HG02981 (cell line): ENCODE results near the gene SERPINE3.

Experiments used
- ATAC-seq: cut with Tn5 transposase; IDR thresholded peaks from one replicate; pipeline ENCODE4 v1.9.1; 2021; ENCODE audit warnings: mild to moderate bottlenecking, moderate library complexity; ENCODE audit not compliant: unreplicated experiment

Gene SERPINE3

DNA sequence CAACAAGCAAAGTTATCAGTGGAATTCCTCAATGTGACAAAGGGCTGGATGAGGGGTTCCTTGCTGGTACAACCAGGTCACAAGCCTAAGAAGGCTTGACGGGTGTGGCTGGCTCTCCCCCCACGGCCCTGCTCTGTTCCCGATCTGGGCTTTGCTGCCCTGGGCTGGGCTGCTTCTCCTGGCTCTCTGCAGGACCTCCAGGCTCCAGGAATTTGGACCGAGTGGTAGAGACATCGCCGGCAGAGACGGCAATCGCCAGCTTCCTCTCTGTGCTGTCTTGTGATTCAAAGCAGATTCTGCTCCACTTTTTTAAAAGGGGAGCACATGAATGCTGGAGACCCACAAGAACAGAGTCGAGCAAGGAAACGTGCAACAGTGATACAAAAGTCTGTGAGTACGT lies at the start of gene SERPINE3:
Gene SERPINE3, plus strand, starts transcription at position 338 of the 400 bp plus-strand sequence. CDS start 1,401 bp downstream, outside the sequence.
- ATAC-seq, result no peak

DNA sequence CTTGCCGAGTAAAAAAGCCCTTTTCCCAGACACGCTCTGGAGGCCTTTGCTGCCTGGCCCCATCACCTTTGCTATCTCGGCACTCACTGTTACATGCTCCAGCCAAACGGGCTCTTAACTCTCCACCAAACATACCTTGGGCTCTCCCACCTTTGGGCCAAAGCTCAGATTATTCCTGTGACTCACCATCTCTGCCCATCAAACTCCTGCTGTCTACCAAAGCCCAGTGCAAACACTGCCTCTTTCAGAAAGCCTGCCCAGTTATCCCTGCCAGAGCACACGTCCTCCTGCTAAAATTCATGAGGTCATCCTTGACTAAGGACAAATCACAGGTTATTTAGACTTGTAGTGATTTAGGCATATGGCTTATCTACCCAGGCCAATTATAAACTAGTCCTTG lies 48.1 kb upstream of the SERPINE3 start:
- no peak for ATAC-seq

DNA sequence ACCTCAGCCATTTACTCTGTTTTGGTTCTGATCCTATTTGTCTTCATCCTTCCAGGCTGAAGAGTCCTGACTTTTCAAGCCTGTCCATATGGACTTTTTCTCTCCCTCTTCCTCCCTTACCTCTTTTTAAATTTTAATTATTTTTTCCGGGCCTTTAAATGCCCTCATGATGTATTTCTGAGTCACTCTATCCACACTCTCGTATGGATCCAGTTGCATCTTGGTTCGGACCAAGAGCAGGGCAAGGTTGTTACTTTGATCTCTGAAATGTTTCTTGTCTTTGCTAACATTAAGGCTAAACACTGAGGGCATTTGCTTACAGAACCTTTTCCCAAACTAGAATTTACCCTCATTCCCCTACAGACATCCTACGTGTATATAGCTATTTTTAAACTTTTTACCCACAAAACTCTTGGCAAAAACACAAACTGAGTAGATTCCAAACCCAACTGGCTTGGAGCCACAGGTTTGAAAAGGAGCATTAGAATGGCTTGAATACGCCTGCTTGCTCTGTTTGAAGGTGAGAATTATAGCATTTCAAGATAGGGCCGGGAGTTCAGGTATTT lies 47.4 kb upstream of the SERPINE3 start:
- ATAC-seq, result no peak

- no peak for ATAC-seq
Measured at GRCh38 chr13:51297556-51297955, 41.9 kb upstream of the SERPINE3 start.

- no peak for ATAC-seq
Measured at GRCh38 chr13:51298812-51299211, 40.7 kb upstream of the SERPINE3 start.

DNA sequence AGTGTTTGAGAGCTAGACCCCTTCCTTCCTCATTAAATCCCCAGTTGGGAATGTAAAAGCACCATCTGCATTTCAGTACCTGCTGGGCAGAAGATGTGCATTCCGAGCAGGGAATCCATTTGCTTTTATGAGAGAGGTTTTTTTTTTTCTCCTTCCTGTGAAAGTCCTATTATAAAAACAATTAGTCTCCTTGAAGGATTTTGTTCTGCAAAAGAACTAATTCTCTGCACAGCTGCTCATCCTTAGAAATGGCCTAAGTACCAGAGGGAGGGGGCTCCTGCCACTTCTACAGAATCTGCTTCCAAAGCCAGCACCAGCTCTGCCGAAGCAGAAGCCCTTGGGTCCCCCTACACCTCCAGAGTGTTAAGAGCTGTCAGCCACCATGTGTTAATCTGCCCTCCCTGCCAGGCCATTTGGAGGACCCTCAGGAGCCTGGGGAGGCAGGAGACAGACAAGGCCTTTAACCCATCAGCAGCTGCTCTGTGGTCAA lies 36.4 kb upstream of the SERPINE3 start:
- ATAC-seq, result no peak

DNA sequence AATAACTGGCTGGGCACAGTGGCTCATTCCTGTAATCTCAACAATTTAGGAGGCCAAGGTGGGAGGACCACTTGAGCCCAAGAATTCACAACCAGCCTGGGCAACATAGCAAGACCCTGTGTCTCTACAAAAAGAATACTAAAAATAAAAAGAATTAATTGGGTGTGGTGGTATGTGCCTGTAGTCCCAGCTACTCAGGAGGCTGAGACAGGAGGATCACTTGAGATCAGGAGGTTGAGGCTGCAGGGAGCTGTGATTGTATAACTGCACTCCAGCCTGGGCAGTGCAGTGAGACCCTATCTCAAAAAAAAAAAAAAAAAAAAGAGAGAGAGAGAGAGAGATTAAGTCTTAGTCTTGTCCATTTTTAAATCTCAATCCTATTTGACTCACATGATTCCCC lies 35.6 kb upstream of the SERPINE3 start:
- ATAC-seq, result no peak

- no peak for ATAC-seq
Measured at GRCh38 chr13:51305271-51305967, 34.1 kb upstream of the SERPINE3 start.

DNA sequence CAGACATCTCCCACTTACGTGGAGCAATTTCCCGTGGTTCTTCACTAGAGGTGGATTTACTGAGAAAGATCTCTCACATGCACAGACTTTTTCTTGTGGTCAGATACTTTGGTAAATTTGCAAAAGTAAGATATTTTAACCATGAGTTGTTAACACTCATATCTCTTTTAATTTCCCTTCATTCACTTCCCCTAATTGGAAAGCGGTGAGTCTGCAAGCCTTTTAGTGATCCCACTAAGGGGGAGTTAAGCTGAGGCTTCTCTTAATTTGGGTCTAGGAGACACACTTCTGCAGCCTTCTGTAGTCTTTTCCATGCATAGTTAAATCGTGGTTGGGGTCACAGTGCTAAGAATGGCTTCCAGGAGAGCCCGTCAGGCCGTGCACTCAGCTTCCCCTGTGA lies 30.7 kb upstream of the SERPINE3 start:
- no peak for ATAC-seq

DNA sequence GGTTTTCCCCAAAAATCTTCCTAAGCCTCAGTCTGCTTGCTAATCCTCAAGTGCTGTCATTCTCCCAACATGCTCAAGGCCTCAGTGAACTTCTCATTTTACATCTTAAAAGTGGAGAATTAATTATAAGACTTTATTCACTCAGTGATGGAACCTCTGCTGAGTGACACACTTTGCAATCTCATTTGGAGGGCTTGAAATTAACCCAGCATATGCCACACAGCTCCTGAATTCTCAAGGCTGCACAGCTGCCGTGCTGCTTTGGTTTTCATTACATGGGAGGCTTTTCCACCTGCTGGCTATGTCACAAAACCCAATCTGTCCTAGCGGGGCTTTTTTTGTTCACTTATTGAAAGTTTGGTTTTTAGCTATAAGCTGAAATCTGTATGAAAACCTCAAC lies 28.3 kb upstream of the SERPINE3 start:
- ATAC-seq, result no peak

- no peak for ATAC-seq
Measured at GRCh38 chr13:51311957-51312520, 27.5 kb upstream of the SERPINE3 start.

GRCh38 chr13:51313619-51314018 lies 25.9 kb upstream of the SERPINE3 start:
- no peak for ATAC-seq

DNA sequence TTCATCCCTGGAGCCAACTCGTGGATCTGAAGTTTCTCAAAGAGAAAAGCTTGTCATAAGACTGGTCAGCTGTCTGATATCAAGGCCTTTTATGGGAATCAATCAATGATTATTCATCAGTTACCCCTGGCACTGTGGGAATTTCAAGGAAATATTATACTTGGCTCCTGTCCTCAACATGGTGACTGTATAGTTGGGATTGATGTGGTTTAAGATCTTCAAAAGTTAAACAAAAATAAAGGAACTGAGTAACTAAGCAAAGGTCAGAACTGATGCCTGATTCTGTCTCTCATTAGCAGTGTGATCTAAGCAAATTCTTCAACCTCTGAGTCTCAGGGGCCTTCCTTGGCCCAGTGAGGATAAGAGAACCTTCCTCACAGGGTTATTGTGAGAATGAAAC lies 22.2 kb upstream of the SERPINE3 start:
- ATAC-seq, result no peak

DNA sequence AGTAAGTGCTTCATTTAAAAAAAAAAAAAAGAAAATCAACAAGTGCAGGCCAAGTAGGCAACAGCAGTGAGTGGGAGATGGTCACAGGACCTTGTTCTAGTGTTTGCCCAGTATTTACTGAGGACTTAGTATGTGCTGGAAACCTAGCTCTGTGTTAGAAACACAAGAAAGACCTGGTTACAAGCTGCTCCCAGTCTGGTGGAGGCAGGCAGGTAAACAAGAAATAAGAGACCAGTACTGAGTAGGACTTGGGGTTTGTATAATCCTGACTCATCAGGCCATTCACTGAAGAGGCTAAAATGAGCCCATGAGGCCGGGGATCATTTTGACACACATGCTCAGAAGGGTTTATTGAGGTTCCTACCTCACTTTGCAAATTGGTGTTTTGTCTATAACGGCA lies 21.5 kb upstream of the SERPINE3 start:
- ATAC-seq, result no peak

DNA sequence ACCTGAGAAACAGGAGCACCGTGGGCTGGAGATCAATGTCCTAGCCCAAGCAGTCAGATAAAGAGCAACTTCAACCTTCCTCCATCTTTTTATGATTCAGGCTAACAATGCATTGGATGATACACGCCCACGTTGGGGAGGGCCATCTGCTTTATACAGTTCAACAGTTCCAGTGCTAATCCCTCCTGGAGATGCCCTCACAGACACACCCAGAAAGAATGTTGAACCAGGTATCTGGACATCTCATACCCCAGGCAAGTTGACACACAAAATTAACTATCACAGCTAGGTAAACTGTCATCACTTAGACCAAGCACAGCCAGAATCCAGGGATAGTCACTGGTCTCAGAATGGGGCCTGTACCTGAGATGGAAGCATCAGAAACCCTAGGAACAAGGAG lies 20.6 kb upstream of the SERPINE3 start:
- ATAC-seq, result no peak

- ATAC-seq, result no peak
Measured at GRCh38 chr13:51321836-51322235, 17.7 kb upstream of the SERPINE3 start.

GRCh38 chr13:51322826-51323225 lies 16.7 kb upstream of the SERPINE3 start:
- ATAC-seq, result no peak

DNA sequence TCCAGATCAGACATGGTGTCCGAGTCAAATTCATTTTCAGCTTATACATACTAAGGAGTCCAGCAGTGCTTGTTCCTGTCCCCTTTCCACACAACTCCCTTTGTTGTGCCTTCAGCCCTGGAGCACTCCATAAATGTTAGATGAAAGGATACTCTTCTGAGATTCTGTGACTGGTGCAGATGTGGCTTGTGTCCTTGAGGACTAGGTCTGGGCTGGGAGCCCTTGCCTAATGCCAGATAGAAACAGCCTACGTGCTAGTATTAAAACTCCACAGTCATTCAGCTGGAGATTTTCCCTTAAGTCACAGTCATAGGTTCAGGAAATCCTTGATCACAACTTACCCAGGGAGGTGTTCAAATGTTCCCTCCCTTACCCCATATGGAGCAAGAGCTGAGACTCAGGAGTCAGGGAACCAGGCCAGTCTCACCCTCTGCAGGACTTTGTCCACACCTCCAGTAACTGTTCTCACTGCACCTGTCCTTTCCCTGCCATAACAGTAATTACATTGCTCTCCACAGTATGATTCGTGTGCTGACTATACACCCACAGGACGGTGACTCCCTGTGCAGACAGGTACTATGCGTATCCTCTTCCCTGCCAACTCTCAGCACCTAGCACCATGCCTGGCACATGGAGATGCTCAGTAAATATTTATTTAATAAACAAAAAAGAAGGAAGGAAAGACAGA lies 15.5 kb upstream of the SERPINE3 start:
- ATAC-seq, result no peak

GRCh38 chr13:51324714-51325420 lies 14.6 kb upstream of the SERPINE3 start:
- ATAC-seq, result no peak

- ATAC-seq, result no peak
Measured at GRCh38 chr13:51325837-51326236, 13.7 kb upstream of the SERPINE3 start.

DNA sequence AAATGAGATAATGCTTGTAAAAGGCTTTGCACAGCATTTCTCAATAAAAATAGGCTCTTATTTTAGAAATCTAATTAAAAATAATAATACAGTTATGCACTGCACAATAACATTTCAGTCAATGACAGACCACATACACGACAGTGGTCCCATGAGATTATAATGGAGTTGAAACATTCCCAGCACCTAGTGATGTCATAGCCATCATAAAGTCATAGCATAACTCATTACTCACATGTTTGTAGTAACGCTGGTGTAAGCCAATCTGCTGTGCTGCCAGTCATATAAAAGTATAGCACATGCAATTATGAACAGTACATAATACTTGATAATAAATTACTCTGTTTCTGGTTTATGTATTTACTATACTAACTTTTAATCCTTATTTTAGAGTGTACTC lies 12.7 kb upstream of the SERPINE3 start:
- no peak for ATAC-seq
